ENCODE results near the gene IQGAP3.

GRCh38 chr1:156509424-156510034 is 62.8 kb downstream of the IQGAP3 start:
- TF ChIP-seq, protein P1, sequence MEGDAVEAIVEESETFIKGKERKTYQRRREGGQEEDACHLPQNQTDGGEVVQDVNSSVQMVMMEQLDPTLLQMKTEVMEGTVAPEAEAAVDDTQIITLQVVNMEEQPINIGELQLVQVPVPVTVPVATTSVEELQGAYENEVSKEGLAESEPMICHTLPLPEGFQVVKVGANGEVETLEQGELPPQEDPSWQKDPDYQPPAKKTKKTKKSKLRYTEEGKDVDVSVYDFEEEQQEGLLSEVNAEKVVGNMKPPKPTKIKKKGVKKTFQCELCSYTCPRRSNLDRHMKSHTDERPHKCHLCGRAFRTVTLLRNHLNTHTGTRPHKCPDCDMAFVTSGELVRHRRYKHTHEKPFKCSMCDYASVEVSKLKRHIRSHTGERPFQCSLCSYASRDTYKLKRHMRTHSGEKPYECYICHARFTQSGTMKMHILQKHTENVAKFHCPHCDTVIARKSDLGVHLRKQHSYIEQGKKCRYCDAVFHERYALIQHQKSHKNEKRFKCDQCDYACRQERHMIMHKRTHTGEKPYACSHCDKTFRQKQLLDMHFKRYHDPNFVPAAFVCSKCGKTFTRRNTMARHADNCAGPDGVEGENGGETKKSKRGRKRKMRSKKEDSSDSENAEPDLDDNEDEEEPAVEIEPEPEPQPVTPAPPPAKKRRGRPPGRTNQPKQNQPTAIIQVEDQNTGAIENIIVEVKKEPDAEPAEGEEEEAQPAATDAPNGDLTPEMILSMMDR (IDR thresholded peaks at IDR 0.05 in 8 of 11, conservative IDR thresholded peaks at IDR 0.05 in 3 of 11) = no peak
- no peak for TF ChIP-seq POLR2A (IDR thresholded peaks at IDR 0.05)
- no peak for TF ChIP-seq POLR2AphosphoS5 (IDR thresholded peaks at IDR 0.05)
